GM21737 (cell line): ENCODE measurements around the gene PARD3.

Experiments used
- ATAC-seq: cut with Tn5 transposase; IDR thresholded peaks from one replicate; pipeline ENCODE4 v1.9.1; 2021; ENCODE audit warnings: mild to moderate bottlenecking, moderate library complexity; ENCODE audit not compliant: unreplicated experiment

PARD3 gene

DNA sequence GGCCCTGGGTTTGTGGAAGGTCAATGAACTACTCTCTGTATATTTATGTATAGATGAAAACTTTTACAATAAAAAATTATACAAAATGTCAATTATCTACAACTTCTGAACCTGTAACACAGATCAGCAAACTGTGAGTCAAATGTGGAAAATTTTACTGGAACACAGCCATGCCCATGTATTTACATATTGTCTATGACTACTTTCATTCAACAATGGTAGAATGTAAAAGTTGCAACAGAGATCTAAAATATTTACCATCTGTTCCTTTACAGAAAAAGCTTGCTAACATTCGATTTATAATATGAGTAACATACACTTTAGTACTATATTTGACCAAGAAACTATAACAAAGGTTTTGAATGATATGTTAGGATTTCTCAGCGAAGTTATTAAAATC is 481.6 kb downstream of the PARD3 start:
- no peak for ATAC-seq

GRCh38 chr10:34327184-34327583 is 487.9 kb downstream of the PARD3 start:
- ATAC-seq, result no peak

DNA sequence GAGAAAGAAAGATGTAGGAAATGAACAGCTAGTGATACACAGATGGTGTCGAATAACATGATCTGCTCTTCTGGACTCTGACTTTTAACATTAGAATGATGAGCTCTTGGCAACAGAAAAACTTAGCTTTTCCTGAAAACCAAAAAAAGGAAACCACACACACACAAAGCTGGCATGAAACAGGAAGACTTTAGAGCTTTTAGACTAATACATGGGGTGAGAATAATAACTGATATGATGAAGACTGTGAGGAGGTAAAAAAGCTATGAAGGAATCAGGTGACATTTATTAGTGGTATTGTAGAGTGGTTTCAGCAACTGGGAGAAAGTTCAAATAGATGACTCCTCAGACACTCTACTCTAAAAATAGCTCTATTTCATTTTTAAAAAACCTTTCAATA is 491.9 kb downstream of the PARD3 start:
- ATAC-seq, result no peak

GRCh38 chr10:34320265-34320664 is 494.8 kb downstream of the PARD3 start:
- no peak for ATAC-seq

- no peak for ATAC-seq
Observed at GRCh38 chr10:34319197-34319846, 495.8 kb downstream of the PARD3 start.

GRCh38 chr10:34316154-34316553 is 498.9 kb downstream of the PARD3 start:
- ATAC-seq, result no peak

- ATAC-seq, result no peak
Observed at GRCh38 chr10:34314457-34314856, 500.6 kb downstream of the PARD3 start.

DNA sequence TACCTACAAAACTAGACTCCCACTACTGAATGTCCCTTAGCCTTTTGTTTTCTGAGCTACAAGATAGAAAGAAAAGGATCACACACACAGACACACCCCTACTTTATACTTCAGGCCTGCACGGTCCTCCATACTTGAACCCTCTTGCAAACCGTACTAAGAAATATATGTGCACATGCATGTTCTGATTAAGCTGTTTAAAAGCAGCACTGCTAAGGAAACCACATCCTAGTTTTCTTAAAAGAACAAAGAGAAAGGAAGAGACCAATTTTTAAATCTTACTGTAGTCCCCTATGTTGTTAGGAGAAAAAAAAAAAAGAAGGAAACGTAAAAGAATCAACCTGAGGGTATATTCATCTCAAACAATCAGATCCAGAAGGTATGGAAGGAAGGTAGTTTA is 501.2 kb downstream of the PARD3 start:
- ATAC-seq, result no peak

- no peak for ATAC-seq
Observed at GRCh38 chr10:34313353-34313752, 501.7 kb downstream of the PARD3 start.

DNA sequence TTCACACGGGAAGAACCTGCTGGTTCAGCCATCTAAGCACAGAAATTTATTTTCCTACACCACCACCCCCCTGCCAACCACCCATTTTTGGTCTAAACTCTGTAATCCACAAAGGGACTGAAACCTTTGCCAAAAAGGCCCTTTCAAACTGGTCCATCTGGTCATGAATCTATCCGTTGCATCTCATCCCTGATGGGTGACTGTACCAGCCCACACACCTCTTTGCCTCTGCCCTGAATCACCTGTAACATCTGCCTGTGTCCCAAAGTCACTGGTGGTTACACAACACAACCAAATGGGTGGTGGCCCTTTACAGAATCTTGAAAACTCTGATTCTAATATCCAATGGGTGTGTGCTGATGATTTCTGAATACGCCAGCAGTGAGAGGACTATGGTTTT is 503.4 kb downstream of the PARD3 start:
- no peak for ATAC-seq

- ATAC-seq, result no peak
Observed at GRCh38 chr10:34310234-34310633, 504.9 kb downstream of the PARD3 start.

DNA sequence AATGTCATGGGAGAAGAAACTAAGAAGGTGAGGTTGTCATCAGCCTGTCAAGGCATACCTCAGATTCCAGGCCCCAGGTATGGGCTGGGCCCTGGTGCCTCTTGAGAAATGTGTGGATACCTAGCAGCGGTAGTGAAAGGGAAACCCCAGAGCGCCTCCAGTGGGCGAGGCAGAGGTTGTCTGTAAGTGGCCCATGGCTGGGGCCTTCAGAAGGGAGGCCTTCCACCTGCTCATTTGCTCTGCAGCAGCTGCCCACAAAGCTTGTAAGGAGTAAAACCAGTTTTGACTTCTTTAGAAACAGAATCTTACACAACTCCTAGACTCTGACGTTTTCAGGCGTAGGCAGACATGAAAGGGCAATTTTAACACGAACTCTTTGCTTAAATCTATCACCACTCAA is 509.9 kb downstream of the PARD3 start:
- no peak for ATAC-seq

GRCh38 chr10:34303022-34303421 is 512.1 kb downstream of the PARD3 start:
- no peak for ATAC-seq

- ATAC-seq, result no peak
Observed at GRCh38 chr10:34299105-34299611, 515.9 kb downstream of the PARD3 start.

- ATAC-seq, result no peak
Observed at GRCh38 chr10:34298346-34298818, 516.7 kb downstream of the PARD3 start.

- ATAC-seq, result no peak
Observed at GRCh38 chr10:34297541-34298345, 517.4 kb downstream of the PARD3 start.

DNA sequence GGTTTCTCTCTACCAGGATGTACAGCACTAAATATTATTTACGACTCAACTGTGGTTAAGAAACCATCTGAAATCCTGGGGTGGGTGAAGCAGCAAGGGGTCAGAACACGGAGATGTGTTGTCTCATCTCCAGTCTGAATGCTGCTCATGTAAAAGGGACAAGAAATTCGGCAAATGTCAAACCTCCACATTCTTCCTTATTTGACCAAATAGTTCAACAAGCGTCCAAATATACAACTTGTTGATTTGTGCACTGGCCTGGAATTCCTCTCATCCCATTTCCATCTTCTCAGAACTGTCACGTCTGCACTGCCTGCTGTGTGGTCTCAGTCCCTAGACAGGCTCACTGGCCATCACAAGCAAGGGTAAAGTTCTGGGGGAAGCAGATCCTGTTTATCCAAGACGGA is 520.0 kb downstream of the PARD3 start:
- no peak for ATAC-seq

GRCh38 chr10:34294137-34294536 is 521.0 kb downstream of the PARD3 start:
- ATAC-seq, result no peak

DNA sequence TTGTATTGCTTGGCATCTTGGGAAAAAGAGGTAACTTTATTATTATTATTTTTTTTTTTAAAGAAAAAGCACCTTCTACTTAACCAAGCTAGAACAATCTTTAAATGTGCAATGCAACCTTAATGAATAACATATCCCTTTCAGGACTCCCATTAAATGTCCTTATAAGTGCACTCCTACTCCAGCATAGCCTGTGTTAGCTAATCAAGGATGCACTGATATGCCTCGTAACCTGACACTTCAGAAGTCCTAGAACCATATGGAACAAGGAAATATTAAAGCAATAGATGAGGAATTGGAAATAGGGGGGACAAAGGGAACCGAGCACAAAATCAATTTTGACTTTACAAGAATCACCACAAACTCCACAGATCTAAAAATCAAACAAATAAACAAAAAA is 522.4 kb downstream of the PARD3 start:
- no peak for ATAC-seq

DNA sequence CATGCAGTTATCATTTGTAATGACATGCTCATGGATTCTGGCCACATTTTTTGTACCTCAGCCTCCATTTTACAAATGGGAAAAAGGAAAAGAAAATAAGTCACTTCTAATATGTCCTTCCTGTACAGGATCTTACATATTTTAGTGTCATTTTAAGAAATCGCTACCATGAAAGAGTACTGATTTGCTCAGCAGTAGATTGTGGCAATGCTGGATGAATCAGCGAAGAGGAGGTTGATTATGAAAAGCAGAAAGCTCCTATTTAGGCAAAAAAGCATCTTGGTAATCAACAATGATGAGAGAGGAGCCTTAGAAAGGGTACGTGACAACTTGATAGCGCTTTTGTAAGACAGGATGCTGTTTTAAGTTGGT is 522.9 kb downstream of the PARD3 start:
- ATAC-seq, result no peak

DNA sequence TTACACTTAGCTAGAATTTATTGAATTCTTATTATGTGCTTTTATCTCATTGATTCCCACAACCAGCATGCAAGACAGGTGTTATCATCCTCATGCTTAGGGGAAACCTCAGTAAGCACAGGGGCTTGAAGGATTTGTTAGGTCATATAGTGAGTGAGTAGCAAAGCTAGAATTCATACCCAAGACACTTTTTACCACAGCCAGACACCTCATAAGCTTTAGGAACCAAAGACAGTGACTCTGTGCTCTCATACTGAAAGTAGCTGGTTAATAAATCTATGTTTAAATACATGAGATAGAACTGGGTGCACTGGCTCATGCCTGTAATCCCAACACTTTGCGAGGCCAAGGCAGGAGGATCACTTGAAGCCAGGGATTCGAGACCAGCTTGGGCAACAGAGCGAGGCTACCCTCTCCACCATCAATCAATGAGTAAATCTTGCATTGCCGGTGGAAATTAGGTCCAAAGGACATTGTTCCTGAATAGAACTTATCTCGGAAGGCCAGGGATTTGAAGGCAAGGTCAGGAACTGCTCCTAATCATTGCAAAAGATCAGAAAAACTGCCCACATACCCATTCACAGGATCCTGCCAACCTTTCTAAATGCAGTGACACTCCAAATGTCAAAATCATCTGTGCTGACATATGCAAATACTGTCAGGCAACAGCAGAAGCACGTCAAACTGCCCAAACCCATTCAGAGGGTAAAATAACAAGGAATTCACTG is 523.5 kb downstream of the PARD3 start:
- ATAC-seq, result peak; percentile 87
